ENCODE measurements around the gene DYNC1I1.

DYNC1I1 gene

GRCh38 chr7:95976369-95977060 lies 204.2 kb downstream of the DYNC1I1 start:
- DNase-seq: no peak

DNA sequence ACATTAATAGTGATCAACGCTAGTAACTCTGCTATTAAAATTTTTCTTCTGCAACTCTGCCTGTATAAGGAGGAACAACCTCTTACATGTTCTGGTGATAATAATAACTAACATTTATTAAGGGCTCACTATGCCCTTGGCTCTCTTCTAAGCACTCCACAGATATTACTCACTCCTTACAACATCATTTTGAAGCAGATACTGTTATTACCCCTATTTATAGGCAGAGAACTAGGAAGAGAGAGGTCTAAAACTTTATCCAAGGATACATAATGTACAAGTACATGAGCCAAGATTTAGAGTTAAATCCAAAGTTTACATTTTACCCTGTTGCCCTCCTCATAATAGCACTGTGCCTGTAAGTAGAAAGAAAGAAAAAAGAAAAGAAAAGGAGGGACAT lies 205.6 kb downstream of the DYNC1I1 start:
- DNase-seq: no peak

DNA sequence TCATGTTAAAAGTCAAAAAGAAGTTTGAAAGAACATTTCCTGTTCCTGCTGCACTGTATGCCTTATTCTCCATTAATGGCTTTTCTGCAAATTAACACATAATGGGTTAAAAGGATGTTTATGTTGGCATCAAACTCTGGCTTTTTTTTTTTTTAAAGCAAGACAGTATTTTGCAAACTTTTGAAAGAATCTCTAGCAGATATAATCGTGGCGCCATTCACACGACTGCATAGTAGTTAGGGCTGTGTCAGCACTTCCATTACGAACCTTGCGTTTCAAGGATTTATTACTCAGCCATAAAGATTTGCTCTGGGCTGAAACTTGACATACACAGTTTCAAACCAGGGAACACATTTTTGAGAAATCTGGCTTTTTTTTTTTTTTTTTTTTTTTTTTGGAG lies 207.8 kb downstream of the DYNC1I1 start:
- DNase-seq: no peak

GRCh38 chr7:95980706-95981105 lies 208.4 kb downstream of the DYNC1I1 start:
- no peak for DNase-seq

GRCh38 chr7:95986178-95986764 lies 213.9 kb downstream of the DYNC1I1 start:
- no peak for DNase-seq

- no peak for DNase-seq
These were observed 216.9 kb downstream of the DYNC1I1 start for GRCh38 chr7:95989301-95989700.

DNA sequence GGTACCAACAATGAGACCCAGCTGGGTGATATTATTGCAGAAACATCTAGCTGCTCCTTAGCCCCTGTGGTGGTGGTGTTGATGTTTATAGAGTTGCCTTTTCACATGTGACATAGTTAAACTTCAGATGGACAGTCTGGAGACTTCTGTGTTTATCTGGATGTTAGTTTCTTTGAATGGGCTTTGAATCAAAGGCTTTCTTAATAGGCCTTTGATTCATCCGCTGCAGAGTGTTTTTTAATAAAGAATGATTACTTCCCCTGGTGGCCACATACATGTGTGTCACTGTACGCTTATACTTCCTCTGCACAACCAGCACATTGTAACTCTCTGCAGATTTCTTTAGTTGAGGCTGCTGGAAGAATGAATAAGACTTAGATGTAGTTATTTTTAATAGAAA lies 221.0 kb downstream of the DYNC1I1 start:
- DNase-seq: no peak

- no peak for DNase-seq
These were observed 223.8 kb downstream of the DYNC1I1 start for GRCh38 chr7:95996174-95996573.

DNA sequence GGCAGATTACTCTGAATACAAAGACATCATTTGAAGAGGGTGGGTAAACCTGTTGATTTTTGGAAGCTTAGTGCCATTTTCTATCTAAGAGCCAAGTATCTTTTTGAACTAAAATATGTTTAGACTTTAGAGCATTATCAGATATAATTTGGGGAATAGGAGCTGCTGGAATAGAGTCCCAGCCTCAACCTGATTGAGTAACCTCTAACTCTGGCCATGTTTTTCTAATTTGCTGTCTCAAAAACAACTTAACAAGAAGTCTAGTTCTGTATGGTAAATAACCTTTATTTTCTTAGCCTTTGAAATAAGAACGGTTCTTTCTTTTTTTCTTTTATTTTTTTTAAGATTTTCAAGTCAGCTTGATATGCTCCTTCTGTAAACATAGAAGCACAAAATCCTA lies 224.5 kb downstream of the DYNC1I1 start:
- no peak for DNase-seq

DNA sequence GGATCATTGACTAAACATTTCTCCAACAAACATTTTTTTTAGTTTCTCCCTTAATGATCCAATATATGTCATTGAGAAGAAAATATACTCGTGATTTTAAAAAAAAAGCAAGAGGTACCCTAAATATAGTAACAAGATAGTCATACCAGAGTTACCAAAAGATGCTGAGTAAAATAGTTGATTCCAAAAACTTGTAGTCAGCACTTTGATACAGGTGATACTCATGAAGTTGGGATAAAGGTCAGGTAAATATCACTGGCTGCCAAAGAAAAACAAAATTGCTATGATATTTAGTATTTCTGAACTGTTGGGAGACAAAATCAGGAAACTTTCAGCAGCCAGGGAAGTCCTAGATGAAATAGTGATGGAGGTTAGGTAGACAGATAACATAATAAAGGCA lies 225.3 kb downstream of the DYNC1I1 start:
- no peak for DNase-seq

DNA sequence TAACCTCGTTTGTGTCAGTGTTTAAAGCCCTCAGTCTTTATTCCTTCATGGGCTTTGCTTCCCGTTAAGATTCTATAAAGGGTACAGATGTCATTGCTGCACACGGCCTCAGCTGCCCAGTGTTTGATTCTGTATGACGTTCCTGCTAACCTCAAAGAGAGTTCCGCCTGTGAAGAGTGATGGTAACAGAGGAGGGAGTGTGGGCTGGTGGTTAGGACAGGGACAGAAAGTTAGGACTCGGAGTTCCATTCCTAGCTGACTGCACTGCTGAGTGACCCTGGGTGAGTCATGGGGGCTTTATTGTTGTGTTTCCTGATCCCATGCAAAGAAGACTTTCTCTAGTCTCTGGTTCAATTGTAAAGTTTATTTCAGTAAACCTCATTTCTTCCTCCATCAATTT lies 227.1 kb downstream of the DYNC1I1 start:
- no peak for DNase-seq

DNA sequence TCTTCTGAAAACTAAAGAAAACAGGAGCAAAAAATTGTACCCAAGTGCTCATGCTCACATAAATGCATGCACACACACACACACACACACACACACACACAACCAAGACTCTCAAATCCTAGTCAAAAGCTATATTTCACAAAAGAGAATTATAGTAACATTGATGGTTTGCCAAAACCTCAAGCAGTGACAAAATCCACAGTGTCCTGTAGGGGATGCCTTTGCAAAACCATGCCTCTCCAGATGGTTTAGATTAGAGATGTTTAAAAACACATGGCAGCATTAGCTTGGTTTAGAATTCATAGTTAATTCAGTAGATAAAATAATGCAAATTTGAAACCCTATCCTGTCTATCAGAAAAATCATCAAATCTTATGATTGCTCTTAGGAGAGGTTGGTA lies 232.2 kb downstream of the DYNC1I1 start:
- no peak for DNase-seq

- DNase-seq: no peak
These were observed 232.9 kb downstream of the DYNC1I1 start for GRCh38 chr7:96005271-96005670.

DNA sequence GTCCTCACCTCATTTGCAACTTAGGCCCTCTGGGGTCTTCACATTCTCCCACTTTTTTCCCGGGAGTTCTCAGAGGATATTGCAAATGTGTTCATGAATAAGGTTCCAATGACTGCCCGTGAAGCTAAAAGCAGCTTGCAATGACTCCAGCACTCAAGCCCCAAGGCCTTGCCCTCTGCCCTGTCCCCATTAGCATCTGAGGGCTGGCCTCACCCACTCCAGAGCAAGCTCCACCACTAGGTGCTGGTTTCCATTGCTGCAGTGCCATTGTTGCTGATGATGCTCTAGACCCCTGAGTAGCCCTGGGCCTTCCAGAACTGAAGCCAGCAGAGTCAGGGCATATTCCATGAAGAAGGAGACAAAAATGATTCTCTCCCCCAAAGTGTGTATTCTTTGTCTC lies 236.8 kb downstream of the DYNC1I1 start:
- DNase-seq: no peak

DNA sequence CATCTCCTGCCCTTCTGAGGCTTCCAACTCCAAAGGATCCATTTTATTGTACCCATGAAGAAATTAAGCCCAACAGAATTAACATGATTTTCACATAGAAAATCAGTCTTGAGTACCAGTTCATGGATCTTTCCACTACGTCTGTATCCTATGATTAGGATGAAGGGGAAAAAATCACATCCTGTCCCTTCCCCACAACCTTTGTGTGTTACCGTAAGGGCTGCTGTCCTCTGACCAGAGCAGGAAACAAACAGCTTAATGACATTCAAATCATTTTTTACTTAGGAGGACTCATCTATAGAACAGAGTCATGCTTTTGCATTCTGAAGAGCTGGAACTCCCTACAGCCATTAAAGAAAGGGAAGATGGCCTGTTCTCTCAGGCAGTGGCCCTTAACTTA lies 241.5 kb downstream of the DYNC1I1 start:
- no peak for DNase-seq

GRCh38 chr7:96014617-96015016 lies 242.3 kb downstream of the DYNC1I1 start:
- DNase-seq: no peak

DNA sequence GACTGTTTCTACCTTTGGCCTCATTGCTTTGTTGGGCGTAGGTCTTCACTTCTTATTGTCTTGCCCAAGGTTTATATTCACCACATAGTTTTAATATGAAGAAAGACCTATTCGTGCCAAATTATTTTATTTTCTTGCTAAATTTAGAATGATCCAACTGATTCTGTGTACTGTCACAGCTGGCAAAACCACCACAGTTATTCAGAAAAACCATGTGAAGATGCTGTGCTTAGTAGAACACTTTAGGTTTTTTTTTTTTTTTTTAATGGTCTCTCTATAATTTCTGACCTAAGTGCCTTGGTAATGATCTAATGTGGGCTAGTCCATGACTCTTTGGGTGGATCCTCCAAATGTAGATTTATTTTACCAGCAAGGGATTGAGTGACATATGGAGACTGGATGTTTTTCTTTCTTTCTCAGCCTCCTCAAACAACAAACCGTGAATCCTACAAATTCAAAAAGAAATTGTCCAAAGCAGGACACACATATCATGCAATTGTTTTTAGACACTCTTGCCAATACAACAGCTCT lies 243.8 kb downstream of the DYNC1I1 start:
- DNase-seq: no peak

DNA sequence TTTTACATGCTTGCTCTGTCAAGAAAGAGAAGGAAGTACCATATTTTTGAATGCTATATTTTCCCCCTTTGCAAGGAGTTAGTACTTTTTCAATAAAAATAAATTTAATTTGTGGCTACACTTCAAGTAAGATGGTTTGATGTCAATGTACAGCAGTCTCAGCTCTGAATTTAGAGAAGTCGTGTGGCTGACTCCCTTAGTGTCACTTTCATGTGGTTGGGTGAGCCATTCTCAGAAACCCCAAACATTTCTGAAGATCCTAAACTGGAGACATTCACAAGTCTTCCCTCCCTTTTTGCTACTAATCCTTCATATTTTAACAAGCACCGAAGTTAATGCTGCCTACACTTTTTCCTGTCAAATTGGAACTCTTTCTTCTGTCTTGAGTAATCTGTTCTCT lies 244.4 kb downstream of the DYNC1I1 start:
- DNase-seq: no peak

DNA sequence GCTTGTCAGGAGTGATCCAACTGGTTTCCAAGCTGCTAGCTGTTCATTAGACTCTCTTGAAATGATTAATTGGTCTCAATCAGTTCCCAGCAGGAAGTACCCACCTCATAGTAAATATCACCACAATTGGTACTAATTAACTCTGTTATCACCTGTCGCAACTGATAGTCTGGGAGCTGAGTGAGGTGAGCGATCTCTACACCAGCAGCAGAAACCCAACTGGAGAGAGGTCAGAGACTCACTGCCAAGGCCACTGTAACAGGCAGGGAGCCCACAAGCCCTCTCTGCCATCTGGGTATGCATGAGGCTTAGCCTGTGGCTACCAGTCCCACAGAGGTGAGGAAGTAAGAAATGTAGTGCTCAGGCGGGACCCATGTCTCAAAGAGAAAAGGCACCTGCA lies 245.5 kb downstream of the DYNC1I1 start:
- DNase-seq: no peak

DNA sequence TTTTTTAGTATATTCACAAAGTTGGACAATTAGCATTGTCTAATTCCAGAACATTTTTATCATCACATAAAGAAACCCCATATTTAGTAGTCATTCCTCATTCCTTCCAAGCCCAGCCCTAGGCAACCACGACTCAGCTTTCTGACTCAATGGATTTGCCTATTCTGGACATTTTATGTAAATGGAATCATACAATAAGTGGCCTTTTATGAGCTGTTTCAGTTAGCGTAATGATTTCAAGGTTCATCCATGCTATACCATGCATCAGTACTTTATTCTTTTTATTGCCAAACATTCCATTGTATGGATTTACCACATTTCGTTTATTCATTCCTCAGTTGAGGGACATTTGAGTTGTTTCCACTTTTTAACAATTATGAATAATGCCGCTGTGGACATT lies 249.2 kb downstream of the DYNC1I1 start:
- no peak for DNase-seq

- DNase-seq: no peak
These were observed 251.0 kb downstream of the DYNC1I1 start for GRCh38 chr7:96023387-96023786.

- DNase-seq: no peak
These were observed 253.7 kb downstream of the DYNC1I1 start for GRCh38 chr7:96026010-96026409.

GRCh38 chr7:96026611-96027010 lies 254.3 kb downstream of the DYNC1I1 start:
- no peak for DNase-seq

GRCh38 chr7:96028729-96029128 lies 256.4 kb downstream of the DYNC1I1 start:
- DNase-seq: no peak
